AG08396 (cell line): ENCODE measurements around the gene PDE11A.

Experiments used
- DNase-seq: peaks from one replicate; pipeline ENCODE4 v3.0.0; 2012; ENCODE audit warnings: low spot score, mixed read lengths

The PDE11A gene

DNA sequence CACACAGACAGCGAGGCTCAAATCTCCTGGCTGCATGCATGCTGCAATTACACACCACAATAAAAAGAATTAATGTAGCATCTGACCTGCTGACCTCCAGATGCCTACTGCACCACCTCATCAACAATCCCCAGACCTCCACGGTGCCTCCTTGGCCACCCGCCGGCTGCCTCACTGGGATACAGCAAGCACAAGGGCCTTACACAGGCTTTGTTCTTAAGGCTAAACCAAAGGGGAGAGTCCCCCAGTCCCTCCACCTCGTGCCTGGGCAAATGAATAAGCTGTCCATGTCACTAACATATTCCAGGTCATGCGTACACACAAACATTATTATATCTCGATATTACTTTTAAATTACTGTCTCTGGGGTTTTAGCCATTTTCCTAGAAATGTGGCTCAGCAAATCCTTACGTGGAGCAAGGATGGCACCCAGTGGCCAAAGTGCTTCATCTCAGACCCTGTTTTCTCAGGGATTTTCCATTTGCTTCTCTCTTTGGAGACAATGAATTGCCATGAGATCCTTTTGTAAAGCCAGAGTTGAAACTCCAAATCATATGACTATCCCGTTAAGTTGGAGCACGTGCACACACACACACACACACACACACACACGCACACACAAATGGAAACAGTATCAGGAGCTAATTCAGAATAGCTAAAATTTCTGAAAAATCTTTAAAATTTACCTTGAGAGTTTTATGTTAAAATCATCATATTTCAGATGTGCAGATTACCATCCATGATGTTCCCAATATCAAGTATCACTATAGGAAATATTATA is 313.8 kb downstream of the PDE11A start:
- DNase-seq: peak; percentile 8

DNA sequence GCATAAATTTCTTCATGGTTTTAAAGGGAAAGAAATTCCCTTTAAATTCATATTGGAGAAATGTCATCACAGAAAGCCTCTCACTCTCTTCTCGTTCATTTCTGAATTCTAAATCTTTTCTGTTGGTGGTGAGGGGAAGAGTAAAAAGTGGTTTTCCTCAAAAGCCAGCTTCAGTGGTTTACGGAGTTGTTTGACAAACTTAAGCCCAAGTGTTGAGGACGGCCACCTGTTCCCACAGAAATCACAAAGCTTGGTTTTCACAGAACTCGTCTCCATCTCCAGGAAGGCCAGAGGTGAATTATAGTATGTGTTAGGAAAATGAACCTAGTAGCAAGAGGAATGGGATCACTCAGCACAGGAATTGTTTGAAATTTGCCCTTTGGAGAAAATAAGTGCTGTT is 316.2 kb downstream of the PDE11A start:
- no peak for DNase-seq

DNA sequence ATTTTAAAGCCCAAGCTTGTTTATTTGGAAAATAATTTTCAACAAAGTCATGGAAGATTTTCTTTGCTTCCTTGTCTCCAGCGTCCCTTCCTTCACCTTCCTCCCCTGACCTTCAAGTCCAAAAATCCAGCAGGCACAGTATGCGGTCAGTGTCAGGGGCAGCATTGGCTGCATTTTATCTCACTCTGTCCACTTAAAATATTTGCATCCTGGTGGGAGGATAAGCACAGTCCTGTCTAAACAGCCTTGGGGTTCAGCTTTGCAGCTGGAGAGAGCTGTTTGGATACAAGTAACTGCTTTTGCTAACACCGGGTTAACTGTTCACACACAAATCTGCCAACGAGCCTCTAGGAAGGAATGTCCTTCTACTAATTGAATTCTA is 318.1 kb downstream of the PDE11A start:
- peak; percentile 4 for DNase-seq

DNA sequence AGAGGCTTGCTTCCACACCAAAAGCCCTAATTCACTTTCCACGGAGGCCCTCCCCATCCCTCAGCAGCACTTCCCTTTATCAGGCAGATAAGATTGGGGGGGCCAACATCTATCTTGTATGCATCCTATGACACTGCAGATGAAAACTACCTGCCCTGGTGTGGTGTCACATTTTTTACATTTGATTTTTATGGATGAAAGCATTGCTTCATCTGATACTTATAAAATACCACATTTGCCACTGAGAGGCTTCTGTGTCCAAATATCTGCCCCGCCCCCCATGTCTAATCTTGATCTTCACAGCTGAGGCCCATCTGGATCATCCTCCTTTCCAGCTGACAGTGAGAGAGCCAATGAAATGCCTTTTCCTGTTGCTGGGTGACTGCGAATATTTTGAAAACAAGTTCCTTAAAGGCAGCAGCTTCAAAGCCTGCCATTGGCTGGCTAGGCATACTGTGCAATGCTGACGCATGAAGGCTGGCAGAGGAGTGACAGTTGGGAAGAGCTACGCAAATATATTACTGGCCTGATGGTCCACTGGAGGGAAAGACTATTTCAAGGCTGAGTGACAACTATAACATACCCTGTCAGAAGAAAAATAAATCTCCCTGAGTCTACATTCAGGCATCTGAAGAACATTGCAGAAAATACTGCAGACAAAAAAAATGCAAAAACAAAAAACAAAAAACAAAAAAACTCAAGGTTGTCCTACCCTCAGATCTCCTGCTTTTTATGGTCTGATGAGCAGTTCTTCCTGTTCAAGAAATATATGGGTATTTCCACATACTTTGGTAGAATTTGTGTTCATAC is 318.7 kb downstream of the PDE11A start:
- peak; percentile 76 for DNase-seq

DNA sequence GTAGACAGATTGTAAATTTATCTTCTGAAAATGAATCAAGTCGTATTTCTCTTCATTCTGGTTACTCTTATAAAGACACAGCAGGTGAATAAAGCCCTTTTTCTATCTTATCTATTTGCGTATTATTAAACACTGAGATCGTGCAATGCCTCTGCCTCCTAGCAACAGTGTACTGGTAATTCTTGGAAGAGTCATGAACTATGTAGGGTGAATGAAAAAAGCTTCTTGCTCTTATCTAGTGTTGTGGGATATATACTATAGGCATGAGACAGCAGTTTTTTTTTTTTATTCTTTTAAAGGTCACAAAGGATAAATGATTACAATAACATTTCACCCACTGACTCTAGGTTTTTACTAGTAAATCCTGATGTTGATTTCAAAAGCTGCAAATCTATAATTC is 324.2 kb downstream of the PDE11A start:
- DNase-seq: no peak

DNA sequence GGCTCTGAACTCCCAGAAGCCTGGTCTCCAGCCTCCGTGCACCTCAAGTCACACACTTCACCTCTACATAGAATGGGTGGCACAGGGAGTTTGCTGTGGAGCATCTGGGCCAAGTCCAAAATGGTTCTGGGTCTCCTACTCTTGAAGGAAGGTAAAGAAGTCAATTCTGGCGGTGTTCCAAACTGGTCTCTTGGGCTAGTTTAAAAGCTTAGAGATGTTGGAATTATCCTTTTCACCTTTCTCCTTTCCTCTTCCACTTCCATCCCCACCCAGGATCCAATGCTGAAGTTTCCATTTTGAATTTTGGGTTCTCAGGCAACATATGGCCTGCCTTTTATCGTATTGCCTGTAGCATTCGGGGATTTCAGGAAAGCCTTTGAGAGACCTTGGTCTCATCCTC is 325.2 kb downstream of the PDE11A start:
- no peak for DNase-seq

DNA sequence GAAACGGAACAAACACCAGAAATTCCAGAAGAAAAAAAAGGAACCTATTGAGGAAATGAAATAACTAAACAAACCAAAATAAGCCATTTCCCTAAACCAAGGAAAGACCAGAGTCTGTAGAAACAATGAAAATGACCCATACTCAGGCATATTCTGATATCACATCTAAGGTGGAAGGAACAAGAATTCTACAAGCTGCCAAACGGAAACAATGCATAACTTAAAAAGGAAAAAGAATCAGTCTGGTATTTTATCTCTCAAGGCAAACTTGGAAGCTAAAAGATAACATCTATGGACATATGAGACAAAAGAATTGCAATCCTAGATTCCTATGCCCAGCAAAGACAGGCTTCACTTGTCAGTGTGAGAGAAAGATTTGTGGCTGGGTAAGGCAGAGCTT is 326.2 kb downstream of the PDE11A start:
- no peak for DNase-seq

DNA sequence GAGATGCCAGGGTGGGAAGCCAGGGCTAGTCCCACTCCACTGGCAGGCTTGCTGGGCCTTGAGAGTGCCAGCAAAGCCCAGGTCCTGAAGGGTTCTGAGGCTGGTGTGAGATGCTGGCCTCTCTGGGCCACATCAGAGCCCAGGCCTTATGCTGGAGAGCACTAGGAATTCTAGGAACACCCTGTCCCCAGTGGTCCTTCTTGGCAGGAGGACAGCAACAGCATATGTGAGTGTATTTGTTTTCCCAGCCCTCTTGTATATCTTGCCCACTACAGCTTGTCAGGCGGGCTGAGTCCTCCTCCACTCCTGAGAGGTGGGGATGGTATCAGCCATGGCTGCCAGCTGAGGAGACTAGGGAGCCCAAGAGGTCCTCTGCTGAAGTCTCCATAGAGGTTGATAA is 327.0 kb downstream of the PDE11A start:
- DNase-seq: no peak

DNA sequence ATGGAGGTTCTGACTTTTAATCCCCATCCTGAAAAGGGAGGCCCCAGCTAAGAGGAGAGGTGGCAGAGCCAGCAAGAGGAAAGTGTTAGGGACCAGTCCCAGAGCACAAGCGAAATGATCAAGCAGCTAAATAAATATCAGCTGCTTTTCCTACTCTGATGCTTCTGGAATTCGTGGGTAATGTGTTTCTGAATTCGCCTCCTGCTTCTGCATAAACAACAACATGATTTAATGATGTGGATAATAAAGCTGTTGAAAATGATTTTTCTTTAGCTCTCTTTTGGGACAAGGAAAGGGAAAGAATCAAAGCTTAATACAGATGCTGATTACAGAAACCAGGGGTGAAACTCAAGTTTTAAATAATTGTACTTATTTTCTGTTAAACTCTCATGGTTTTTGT is 329.7 kb downstream of the PDE11A start:
- DNase-seq: no peak

DNA sequence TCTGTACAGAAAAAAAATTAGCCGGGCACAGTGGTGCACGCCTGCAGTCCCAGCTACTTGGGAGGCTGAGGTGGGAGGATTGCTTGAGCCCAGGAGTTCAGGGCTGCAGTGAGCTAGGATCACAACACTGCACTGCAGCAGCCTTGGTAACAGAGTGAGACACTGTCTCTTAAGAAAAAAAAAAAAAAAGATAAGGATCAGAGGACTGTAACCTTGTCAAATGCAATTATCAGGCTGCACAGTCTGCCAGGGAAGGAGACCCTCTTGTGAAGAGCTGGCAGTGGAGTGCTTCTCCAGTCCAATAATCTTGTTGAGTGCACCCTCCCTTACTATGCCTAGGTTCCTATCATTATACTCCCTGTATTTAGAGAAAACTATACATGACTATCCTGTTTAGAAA is 330.7 kb downstream of the PDE11A start:
- no peak for DNase-seq

DNA sequence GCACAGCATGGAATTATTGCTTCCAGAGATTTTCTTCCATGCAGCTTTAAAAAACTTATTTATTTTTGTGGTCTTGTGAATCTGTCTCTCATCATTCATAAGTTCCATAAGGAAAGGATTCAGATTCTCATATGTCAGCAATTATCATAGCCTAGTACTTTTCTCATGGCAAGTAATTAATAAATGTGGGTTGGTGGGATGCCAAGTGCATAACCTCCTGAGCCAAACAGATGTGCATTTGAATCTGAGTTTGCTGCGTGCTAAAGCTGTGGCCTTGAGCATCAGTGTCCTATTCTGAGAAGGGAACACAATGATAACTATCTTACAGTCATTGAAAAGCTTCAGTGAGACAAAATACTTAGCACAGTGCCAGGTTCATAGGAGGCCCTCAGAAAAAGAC is 331.9 kb downstream of the PDE11A start:
- DNase-seq: no peak

DNA sequence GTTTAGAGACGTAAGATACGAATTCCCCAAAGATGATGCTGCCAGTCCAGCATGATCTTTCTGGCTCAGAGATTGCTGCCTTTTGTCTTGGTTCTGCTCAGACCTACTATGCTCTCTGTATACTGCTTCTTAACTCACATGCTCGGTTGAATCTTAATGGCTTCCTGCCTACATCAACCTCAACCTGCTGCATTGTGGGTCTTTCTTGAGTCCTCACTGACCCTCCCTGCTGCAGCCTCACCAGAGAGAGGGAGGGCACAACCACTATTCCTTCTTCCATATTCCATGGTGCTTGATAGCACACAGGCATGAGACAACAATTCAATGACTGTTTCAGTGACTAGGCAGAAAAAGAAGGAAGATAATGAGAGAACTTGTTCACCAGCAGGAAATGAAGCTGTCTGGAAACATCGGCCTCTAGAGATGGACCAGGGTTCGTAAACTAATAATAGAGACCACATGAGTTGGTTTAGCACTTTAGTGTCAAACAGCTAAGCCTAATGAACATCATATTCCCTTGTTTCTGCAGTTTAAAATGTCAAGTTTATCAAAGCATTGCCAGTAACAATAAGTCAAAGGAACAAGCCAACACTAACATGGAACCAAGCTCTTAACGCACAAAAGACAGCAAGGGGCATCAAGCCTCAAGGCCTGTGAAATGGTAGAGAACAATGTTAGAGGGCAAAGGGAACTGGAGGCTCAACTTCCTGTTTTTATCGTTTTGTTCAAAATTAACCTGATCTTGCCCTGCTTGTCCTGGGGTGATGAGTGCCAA is 333.9 kb downstream of the PDE11A start:
- no peak for DNase-seq

DNA sequence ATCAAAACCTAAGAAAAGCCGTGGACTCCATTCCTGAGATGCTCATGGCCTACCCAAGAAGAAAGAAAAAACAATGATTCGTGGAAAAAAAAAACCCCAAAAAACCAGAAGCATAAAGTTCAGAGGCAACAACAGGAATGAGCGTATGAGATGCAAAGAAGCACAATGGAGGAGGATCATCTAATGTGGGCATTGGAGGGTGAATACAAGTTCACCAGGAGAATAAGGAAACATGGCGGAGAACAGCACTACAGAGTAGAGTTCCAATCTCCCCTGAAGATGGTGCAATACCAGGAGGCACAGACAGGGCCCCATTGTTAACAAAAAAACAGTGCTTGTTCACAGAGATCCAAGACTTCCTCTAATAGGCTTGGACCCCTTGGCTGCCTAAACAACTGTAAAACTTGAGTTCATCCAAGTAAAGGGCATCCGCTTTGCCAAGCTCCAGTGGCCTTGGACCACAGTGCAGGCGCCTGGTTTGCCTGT is 337.2 kb downstream of the PDE11A start:
- no peak for DNase-seq

DNA sequence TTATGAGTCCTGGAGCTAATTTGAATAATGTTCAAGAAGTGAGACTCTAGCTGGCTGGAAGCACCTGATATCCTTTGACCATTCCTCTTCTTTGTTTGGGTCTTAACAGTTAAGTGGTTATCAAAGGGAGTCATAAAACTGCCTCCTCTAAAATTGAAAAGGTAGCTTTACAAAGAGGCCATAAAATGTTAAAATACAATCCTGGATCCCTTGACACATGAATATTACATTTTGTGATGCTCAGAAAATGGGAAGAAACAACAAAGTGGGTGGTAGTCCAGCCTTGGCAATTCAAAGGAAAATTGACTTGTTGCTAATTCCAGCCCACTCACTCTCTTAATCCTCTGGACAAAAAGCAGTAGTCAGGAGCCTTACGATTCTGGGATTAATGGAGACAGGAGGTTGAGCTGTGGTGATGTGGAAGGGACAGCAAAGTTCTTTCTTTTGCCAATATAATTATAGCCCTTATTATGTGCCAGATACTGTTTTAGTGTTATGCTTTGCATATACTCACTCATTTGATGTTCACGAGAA is 339.2 kb downstream of the PDE11A start:
- no peak for DNase-seq

DNA sequence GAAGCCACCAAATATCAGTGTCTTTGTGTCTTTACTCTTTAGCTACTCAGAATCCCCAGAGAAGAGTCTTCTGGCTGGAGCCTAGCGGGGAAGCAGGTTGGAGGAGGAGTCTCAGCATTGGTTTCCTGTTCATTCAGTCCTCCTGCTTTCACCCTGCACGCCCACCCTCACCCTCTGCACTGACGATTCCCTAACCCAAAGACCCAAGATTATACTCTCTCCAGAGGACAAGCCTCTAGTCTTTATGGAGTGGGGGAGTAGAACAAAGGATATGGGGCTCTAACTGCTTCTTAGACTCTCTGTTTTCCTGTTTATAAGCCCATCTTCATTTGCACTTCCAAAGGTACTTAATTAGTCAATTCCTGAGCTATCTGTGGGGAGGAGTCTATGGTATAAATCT is 341.2 kb downstream of the PDE11A start:
- no peak for DNase-seq

DNA sequence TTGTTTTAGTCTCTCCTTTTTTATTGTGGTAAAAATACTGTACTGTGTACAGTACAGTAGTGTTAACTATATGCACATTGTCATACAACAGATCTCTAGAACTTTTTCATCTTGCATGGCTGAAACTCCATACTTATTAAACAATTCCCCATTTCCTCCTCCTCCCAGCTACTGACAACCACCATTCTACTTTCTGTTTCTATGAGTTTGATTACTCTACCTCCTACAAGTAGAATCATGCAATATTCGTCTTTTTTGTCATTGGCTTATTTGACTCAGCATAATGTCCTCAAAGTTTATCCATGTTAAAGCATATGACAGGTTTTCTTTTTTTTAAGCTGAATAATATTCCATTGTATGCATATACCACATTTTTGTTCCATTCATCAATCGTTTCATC is 341.8 kb downstream of the PDE11A start:
- no peak for DNase-seq

DNA sequence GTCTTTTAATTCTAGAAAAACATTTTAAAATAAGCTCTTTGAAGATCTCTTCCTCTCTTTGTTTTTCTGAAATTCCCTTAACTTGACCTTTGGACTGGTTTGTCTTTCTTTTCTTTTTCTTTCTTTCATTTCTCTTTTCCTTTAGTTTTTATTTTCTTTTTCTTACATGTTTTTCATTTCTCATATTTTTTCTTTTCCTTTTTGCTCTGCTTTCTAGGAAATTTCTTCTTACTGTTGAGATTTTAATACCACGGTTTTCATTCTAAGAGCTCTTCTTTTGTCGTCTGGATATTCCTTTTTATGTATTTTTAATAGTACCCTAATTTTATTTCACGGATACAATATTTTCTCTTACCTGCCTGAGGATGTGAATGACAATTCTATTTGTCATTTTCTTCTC is 342.2 kb downstream of the PDE11A start:
- no peak for DNase-seq

DNA sequence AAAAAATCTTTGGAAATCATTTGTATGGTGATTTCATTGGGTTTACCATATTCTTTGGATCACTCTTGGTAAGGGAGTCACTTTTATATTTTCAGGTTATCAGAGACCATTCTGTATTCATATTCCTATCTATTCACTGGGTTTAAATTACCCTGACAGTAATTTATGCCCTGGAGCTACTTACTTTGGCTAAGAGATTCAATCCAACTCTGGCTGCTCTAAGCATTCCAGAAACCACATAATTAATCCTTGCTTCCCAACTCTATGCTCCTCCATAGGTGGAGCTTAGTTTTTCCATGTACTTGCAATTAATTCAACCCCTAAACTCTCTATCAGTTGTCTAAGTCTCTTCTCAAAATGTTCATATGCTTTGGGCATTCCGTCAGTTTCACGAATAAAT is 343.7 kb downstream of the PDE11A start:
- DNase-seq: no peak

DNA sequence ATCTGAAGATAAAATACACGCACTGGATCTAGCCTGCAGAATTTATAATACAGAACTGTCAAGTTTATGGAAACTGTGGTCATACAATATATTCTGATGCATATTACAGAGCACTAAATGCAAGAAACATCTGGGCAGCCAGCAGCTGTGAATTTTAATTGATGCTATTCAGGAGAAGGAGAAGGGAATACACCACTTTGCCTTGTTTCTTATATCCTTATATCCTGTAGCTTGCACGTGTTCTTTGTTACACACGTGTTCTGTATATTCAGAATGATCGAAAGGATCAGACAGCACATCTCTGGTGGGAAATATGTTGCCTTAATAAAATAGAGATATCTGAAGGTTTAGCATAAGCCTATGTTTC is 344.2 kb downstream of the PDE11A start:
- no peak for DNase-seq

DNA sequence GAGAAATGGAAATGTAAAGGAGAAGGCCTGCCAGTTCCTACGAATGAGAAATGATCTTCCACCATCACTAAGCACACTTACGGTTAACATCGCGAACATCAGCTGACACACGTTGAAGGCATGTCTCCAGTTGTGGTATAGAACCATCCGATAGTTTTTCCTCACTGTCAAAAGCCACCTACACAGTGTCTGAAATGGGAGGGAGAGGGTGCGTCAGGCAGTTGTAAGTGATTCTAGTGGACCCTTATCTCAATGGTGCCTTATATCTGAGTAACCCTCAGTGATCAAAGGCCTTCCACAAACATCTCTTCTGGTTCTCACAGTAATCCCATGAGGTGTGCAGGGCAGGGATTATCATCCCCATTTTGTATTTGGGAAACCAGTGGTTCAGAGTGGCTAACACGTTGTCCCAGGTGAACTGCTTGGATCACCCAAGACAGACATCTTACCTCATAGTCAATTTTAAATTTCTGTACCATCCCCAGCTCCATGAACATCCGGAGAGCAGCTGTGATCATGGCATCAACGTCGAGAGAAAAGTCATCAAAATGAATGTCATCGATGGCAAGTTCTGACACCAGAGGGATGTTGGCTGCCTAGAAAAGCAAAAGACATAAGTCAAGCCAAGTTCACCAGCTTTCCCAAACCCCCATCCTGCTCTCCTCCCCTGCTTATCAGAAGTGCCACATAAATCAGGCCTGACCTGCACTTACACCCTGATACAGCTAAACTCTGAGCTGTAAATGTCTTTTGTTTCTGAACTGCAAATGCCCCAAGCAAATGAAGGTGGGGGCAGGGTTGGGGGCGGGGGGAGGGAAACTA is 344.8 kb downstream of the PDE11A start:
- DNase-seq: no peak

DNA sequence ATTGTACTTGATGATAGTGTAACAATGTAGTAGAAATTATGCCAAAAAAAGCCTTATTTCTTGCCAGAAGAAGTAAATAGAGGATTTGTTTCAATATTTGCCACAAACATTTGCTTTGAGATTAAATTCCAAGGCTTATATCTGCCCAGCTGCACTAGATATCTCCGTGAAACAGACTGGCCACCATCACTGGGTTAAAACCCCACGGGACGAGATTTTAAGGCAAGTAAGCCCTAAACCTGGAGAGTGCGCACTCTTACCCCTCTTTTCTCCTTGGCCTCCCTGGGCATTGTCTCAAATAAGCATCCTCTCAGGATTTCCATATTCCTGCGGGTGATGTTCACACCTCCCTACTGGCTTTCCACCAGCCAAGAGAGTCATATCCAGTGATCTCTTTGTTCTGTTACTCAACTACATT is 345.6 kb downstream of the PDE11A start:
- DNase-seq: no peak
